Stimulated activated CD8-positive, alpha-beta memory T cell treated with anti-CD3 and anti-CD28 coated beads, Interleukin-7, amount 100 ng/mL, for 4 hours (primary cell): ENCODE measurements around the gene DISP3.
"Not testable (repeated sequence)": the region's sequence is repeated elsewhere in the genome, so short reads cannot be mapped to it uniquely, and the experiment has no call there.

Source experiments
- DNase-seq, 2 donors: peaks; one replicate each; pipeline ENCODE4 v3.0.0-alpha.2; 2020; ENCODE audit warnings: low read depth in 2 of 2

Gene DISP3

GRCh38 chr1:11576109-11576875 is 97.3 kb downstream of the DISP3 start:
- DNase-seq: no peak

GRCh38 chr1:11578004-11578403 is 99.0 kb downstream of the DISP3 start:
- DNase-seq: no peak

GRCh38 chr1:11579506-11579905 is 100.6 kb downstream of the DISP3 start:
- no peak for DNase-seq

GRCh38 chr1:11580049-11580448 is 101.1 kb downstream of the DISP3 start:
- not testable (repeated sequence) for DNase-seq

GRCh38 chr1:11581445-11581991 is 102.6 kb downstream of the DISP3 start:
- DNase-seq: no peak

GRCh38 chr1:11585389-11585788 is 106.4 kb downstream of the DISP3 start:
- DNase-seq: no peak
